PC-9 (cell line): Measurements from ENCODE around the gene TMEM266. TPM values are rescaled to one million over a fixed set of nuclear protein-coding genes. Genes with fewer than 3 reads are reported as not detected.

Source experiments
- BruUV-seq: library from RNA; stranded (reverse); fragments of 400-500 nt; replicated peaks from 2 replicates; lab custom pipeline; 2021; lab: Mats Ljungman, UMichigan
- CTCF ChIA-PET: fragments of 300-600 bp; sonication (Branson Sonifier 250); formaldehyde crosslinking; loops from one replicate; lab custom pipeline; 2022; ENCODE audit warnings: antibody characterized with exemption; lab: Charles Lee
- POLR2A ChIA-PET: fragments of 300-600 bp; sonication (Branson Sonifier 250); formaldehyde crosslinking; loops from one replicate; lab custom pipeline; 2022; ENCODE audit warnings: antibody characterized with exemption; ENCODE audit not compliant: unreplicated experiment; lab: Charles Lee
- DNase-seq, 2 experiments: peaks; one replicate each; pipeline versions ENCODE4 v3.0.0 to v3.0.0-alpha.2; 2015 to 2022; ENCODE audit warnings: mixed read lengths in 1 of 2
- H2AFZ ChIP-seq: fragments of 200-600 bp; sonication (generic); 2 replicates; pipeline ENCODE4 v1.8.1; 2017; ENCODE audit warnings: antibody characterized with exemption
- H3F3A ChIP-seq: fragments of 200-600 bp; sonication (generic); 2 replicates; pipeline ENCODE4 v1.8.1; 2017; ENCODE audit warnings: antibody characterized with exemption, mild to moderate bottlenecking, low read depth; ENCODE audit not compliant: insufficient read depth
- H3K27ac ChIP-seq: fragments of 200-600 bp; sonication (generic); 2 replicates; pipeline ENCODE4 v1.6.1; 2016; ENCODE audit warnings: mixed run types
- H3K27me3 ChIP-seq: fragments of 200-600 bp; sonication (generic); 2 replicates; pipeline ENCODE4 v1.6.1; 2016; ENCODE audit warnings: low read depth, mixed run types; ENCODE audit not compliant: insufficient read depth
- H3K36me3 ChIP-seq: fragments of 200-600 bp; sonication (generic); 2 replicates; pipeline ENCODE4 v1.6.1; 2016; ENCODE audit warnings: low read depth, mixed run types
- H3K4me1 ChIP-seq: fragments of 200-600 bp; sonication (generic); replicated peaks from 2 replicates; pipeline ENCODE4 v1.6.1; 2016; ENCODE audit warnings: mixed run types; ENCODE audit not compliant: insufficient read depth
- H3K4me2 ChIP-seq: fragments of 200-600 bp; sonication (generic); 2 replicates; pipeline ENCODE4 v1.6.1; 2017; ENCODE audit warnings: mixed run types
- H3K4me3 ChIP-seq: fragments of 200-600 bp; sonication (generic); 2 replicates; pipeline ENCODE4 v1.6.1; 2016; ENCODE audit warnings: mixed run types
- H3K79me2 ChIP-seq: fragments of 200-600 bp; sonication (generic); 2 replicates; pipeline ENCODE4 v1.6.1; 2017; ENCODE audit warnings: low read depth, mixed run types
- H3K9me2 ChIP-seq: fragments of 200-600 bp; sonication (generic); 2 replicates; pipeline ENCODE4 v1.8.1; 2017; ENCODE audit warnings: mild to moderate bottlenecking; ENCODE audit not compliant: insufficient read depth
- H3K9me3 ChIP-seq: fragments of 200-600 bp; sonication (generic); 2 replicates; pipeline ENCODE4 v1.8.1; 2016; ENCODE audit warnings: low read depth; ENCODE audit not compliant: insufficient read depth
- H4K20me1 ChIP-seq: fragments of 200-600 bp; sonication (generic); 2 replicates; pipeline ENCODE4 v1.8.1; 2017; ENCODE audit not compliant: insufficient read depth
- EZH2 ChIP-seq: fragments of 200-600 bp; sonication (generic); IDR thresholded peaks from 2 replicates; pipeline ENCODE4 v1.8.0; 2017; ENCODE audit warnings: antibody characterized with exemption, low read depth
- intact Hi-C: fragments of 100-400 bp; cut with micrococcal nuclease; formaldehyde crosslinking; loops from one replicate; pipeline ENCODE4 v1.10.0; 2022; ENCODE audit not compliant: unreplicated experiment
- total RNA-seq: library from RNA; stranded (reverse); gene quantifications from 2 replicates; pipeline ENCODE4 v1.2.3, GENCODE V29; 2021
- TF ChIP-seq, protein P1 (sequence below): fragments of 200-600 bp; sonication (generic); conservative IDR thresholded peaks from 2 replicates; pipeline ENCODE4 v1.6.1; 2017; ENCODE audit warnings: mixed run types, antibody characterized with exemption, mild to moderate bottlenecking, moderate library complexity

Gene TMEM266
- total RNA-seq, 1 experiment from 2014 or later: 0.41 TPM

DNA sequence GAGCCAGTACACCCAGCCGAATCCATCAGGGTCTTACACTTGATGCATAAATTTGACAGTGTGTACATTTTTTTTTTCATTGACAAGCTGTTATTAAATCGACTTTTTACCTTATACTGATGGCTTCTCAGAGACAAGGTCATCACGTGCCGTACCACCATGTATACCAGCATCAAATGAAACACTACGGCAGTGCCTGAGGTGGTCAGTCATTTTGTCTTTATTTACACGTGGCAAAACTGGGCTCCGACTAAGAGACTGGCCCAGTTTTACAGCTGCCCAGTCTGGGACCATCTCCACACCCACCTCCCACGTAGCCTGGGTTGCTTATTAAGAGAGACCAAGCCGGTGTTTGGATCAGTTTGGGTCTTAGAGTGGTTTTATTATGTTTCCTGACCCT, 57.4 kb downstream of the TMEM266 start:
- intact Hi-C loops: no loop called here
- no TSS peak for BruUV-seq
- H3K9me2 ChIP-seq: no peaks in the 10 kb centered on the region
- ChIA-PET CTCF (interaction anchor here (0.6 kb wide), 1 partner anchor 34 kb away, joined by 4 read pairs; no protein-coding TSS in a partner anchor), POLR2A (no interaction called here)
- H3K4me1 ChIP-seq: no peaks in the 10 kb centered on the region
- no peak overlapping the region for H3K4me3 ChIP-seq
- no peak overlapping the region for H3K4me2 ChIP-seq
- H3K27ac ChIP-seq: no peak overlapping the region
- no peaks in the 10 kb centered on the region for H3K36me3 ChIP-seq
- H3K27me3 ChIP-seq: no peaks in the 10 kb centered on the region
- DNase-seq: no peak
- H4K20me1 ChIP-seq: no peaks in the 10 kb centered on the region
- no peaks in the 10 kb centered on the region for H3K79me2 ChIP-seq
- H3F3A ChIP-seq: no peaks in the 10 kb centered on the region
- no peak overlapping the region for H2AFZ ChIP-seq
- TF ChIP-seq, protein P1, sequence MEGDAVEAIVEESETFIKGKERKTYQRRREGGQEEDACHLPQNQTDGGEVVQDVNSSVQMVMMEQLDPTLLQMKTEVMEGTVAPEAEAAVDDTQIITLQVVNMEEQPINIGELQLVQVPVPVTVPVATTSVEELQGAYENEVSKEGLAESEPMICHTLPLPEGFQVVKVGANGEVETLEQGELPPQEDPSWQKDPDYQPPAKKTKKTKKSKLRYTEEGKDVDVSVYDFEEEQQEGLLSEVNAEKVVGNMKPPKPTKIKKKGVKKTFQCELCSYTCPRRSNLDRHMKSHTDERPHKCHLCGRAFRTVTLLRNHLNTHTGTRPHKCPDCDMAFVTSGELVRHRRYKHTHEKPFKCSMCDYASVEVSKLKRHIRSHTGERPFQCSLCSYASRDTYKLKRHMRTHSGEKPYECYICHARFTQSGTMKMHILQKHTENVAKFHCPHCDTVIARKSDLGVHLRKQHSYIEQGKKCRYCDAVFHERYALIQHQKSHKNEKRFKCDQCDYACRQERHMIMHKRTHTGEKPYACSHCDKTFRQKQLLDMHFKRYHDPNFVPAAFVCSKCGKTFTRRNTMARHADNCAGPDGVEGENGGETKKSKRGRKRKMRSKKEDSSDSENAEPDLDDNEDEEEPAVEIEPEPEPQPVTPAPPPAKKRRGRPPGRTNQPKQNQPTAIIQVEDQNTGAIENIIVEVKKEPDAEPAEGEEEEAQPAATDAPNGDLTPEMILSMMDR: no peak
- no peak for TF ChIP-seq EZH2
- no peaks in the 10 kb centered on the region for H3K9me3 ChIP-seq

DNA sequence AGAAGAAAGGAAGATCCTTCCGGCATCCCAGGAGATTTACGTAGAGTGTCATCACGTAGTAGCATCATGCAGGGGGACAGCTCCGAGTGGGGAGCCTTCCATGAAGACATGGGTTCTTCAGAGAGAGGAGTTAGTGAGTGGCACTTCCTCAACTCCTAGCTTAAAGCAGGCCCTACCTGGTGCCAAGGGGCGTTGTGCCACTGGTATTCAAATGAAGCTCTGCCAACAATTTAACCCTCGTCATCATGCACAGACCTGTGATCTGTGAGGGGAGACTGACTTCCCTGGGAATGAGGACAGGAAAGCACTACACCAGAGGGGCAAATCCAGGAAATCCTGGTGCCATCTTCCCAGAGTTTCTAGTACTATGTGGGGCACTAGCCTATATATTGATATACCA, 59.0 kb downstream of the TMEM266 start:
- no TSS peak for BruUV-seq
- CTCF ChIA-PET: no interaction called here

DNA sequence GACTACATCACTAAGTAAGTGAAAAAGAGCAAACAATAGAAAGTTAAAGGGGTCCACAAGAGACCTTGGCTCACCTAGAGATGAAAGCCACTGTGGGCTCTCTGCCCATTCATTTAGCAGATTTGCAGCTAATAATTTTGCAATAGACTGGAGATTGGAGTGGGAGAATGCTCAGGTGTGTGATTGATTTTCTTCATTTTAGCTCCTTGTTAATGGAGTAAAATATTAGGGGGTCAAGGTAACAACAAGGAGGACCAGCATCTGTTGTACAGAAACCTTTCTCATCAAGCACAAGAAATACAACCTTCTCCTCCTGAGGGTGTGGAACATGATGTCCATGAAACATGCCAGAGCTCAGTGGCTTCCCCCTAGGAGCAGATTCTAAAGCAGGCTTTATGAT, 63.2 kb downstream of the TMEM266 start:
- Histone ChIP-seq H4K20me1 (no peaks in the 10 kb centered on the region), H3K27ac (no peak overlapping the region), H3K9me3 (no peaks in the 10 kb centered on the region), H3K36me3 (no peaks in the 10 kb centered on the region), H3K9me2 (no peaks in the 10 kb centered on the region), H2AFZ (no peak overlapping the region), H3K27me3 (no peaks in the 10 kb centered on the region), H3F3A (no peaks in the 10 kb centered on the region), H3K4me3 (no peak overlapping the region), H3K4me2 (no peak overlapping the region), H3K4me1 (no peaks in the 10 kb centered on the region), H3K79me2 (no peaks in the 10 kb centered on the region)
- TF ChIP-seq, protein P1: no peak
- TF ChIP-seq EZH2: no peak
- ChIA-PET CTCF (no interaction called here), POLR2A (no interaction called here)
- DNase-seq: no peak
- intact Hi-C loops: no loop called here
- no TSS peak for BruUV-seq

More for the DNA sequence above, 59.0 kb downstream of the TMEM266 start:
- no peak for TF ChIP-seq EZH2
- TF ChIP-seq, protein P1: no peak
- no peak for DNase-seq
- no peaks in the 10 kb centered on the region for H3K4me1 ChIP-seq
- no peak overlapping the region for H3K4me2 ChIP-seq
- H2AFZ ChIP-seq: no peak overlapping the region
- H3K79me2 ChIP-seq: no peaks in the 10 kb centered on the region
- no peaks in the 10 kb centered on the region for H3F3A ChIP-seq
- H3K27ac ChIP-seq: no peak overlapping the region
- H3K36me3 ChIP-seq: no peaks in the 10 kb centered on the region
- no peaks in the 10 kb centered on the region for H3K9me3 ChIP-seq
- H4K20me1 ChIP-seq: no peaks in the 10 kb centered on the region
- POLR2A ChIA-PET: no interaction called here
- H3K27me3 ChIP-seq: no peaks in the 10 kb centered on the region
- H3K4me3 ChIP-seq: no peak overlapping the region
- H3K9me2 ChIP-seq: no peaks in the 10 kb centered on the region
- intact Hi-C loops: no loop called here
